Pulmonary artery endothelial cell (primary cell): ENCODE data around the gene CCT3. TPM values are rescaled to one million over a fixed set of nuclear protein-coding genes. Genes with fewer than 3 reads are reported as not detected.
"Not testable (repeated sequence)": the region's sequence is repeated elsewhere in the genome, so short reads cannot be mapped to it uniquely, and the experiment has no call there.

Source experiments
- DNase-seq: peaks from one replicate; pipeline ENCODE4 v3.0.0-alpha.2; 2011; ENCODE audit warnings: low read depth, low spot score
- total RNA-seq: library from RNA; depleted of rRNA; stranded (reverse); fragments of >200 nt; gene quantifications from 2 replicates; pipeline ENCODE4 v1.2.3, GENCODE V29; 2014

The CCT3 gene
- 627 and 951 TPM in 2 replicates for total RNA-seq

DNA sequence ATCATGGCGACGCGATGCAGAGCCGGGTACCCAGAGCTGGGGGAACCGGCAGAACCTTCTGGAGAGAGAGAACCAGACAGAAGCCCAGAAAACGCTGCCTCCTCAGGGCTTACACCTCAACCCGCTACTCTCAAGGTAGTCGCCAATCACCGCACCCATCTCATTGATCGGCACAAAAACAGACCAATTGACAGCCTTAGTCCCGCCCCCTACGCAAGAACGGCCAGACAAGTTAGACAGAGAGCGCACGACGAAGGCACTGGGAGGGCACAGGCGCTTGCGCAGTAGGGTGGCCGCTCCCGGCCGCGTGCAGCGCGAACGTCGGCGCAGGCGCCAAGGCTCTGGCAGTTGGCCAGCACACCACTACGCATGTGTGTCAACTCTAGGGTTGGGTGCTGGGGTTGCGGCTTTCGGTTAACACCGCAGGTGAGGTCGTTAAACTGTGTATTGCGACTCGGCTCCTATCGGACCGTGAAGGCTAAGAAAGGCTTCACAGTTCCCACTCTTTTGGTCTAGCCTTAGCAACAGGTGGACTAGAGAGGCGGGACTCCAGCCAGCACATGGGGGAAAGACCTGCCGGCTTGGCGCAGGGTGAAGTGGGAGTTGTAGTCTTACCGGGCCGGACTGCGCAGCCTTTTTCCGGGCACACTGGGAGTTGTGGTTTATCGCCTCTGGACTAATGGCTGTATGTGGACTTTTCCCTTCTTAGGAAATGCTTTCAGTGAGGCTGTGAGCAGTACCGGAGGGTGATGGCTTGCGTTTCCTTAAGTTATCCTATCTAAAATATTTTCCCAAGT lies at the start of gene CCT3, which contains the start of gene TSACC:
Gene CCT3, minus strand, starts transcription at position 113 of the 797 bp plus-strand sequence. Its CDS starts 108 bp downstream, at position 5.
Gene TSACC, plus strand, starts transcription at position 347 of the 797 bp plus-strand sequence. CDS start 1,232 bp downstream, outside the sequence.
- peak; percentile 99 for DNase-seq

DNA sequence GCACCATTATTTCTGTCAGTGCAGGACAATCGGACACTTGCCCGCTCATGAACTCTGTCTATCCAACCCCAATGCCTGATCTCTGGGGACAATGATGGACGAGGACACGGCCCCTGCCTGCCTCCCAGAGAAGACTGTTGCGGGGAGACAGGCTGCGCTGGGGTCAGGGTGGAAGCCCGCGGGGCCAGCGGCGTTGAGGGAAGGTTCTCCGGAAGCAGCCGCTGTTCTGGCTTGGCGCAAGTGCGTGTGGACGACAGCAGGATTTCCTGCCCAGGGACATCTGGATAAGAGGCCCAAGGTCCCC lies 49.7 kb upstream of the CCT3 start:
- DNase-seq, result no peak

- no peak for DNase-seq
Measured at GRCh38 chr1:156386949-156387869, 49.1 kb upstream of the CCT3 start.

- DNase-seq, result no peak
Measured at GRCh38 chr1:156386134-156386901, 48.2 kb upstream of the CCT3 start.

- DNase-seq, result peak; percentile 19
Measured at GRCh38 chr1:156385534-156386031, 47.5 kb upstream of the CCT3 start.

GRCh38 chr1:156384658-156385057 lies 46.6 kb upstream of the CCT3 start:
- DNase-seq, result no peak

- DNase-seq, result no peak
Measured at GRCh38 chr1:156384007-156384406, 45.9 kb upstream of the CCT3 start.

DNA sequence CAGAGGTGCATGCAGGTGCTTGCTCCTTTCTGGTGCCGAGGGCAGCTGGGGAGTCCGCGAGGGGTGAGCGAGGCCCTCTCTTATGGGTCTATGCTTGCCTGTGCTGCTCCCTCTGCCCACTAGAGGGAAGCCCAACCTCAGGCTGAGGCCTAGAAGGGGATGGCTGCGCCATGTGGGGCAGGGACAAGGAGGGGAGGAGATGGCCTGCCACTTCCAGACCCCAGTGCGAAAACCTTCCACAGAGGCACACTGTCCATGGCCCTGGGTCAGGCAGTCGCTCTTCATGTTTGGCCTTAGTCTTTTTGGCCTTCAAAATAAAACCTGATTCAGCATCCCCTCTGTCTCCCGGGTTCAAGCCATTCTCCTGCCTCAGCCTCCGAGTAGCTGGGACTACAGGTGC lies 44.9 kb upstream of the CCT3 start:
- no peak for DNase-seq

DNA sequence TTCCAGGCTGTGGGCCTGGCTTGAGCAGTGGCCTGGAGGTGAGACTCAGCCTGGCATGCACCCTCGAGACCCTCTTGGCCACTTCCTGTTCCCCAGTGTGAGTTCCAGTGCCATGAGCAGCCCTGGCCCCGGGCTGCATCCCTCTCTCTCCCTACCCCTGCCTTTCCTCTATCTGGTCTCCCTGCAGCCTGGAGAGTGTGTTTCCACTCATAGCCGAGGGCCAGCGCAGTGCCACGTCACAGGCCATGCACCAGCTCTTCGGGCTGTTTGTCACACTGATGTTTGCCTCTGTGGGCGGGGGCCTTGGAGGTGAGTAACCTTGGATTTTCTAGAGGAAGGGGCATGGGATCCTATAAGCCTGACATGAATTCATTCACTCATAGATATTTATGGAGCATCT lies 44.5 kb upstream of the CCT3 start:
- no peak for DNase-seq

GRCh38 chr1:156379420-156380165 lies 41.5 kb upstream of the CCT3 start:
- DNase-seq, result no peak

DNA sequence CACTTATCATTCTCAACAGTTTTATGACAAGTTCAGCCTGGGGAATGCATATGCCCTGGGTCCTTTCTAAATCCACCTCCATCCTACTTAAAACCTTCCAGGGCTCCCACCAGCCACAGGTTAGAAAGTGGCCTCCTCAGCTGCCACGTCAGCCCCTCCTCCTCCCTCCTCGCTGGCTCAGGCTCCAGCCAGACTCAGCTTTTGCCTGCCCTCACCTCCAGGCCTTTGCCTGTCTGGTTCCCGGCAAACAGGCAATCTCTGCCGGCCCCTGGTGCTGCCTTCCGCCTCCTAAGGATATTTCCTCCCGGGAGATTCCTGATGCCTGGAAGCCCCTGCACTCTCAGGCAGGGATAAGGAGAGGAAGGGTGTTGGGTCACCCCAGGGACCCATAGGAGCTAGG lies 40.5 kb upstream of the CCT3 start:
- DNase-seq, result no peak

DNA sequence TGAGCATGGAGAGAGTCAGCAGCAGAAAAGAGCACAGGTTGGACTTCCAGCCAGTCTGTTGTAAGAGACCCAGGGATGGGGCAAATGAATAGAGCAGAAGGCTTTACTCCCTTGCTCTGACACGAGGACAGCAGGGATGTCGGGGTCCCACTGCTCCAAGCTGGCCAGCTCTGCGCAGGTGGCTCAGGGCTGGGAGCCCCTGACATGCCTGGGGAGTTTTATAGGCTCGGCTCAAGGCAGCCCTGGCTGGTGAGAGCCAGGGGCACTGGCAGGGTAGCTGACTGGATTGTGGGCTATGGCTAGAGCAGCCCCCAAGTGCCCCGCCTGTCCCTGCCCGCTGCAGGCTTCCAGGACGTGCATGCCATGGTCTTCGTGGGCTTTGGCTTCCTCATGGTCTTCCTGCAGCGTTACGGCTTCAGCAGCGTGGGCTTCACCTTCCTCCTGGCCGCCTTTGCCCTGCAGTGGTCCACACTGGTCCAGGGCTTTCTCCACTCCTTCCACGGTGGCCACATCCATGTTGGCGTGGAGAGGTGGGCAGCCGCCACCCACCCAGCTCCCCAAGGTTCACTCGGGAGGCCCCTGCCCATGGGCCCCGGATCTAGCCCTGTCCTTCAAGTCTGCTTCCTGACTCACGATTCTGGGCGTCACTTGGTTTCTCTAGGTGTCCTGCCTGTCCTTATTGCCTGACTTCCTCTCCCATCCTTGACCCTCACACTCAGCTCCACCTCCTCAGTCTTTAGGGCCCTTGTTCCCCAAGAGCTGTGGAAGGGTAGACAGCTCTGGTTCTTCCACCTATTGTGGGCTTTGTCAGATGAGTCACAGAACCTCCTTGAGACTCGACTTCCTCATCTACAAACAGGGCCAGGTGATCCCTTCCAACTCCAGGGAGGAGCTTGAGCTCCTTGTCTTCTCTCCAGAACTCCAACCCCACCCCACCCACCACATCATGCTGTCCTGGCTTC lies 39.1 kb upstream of the CCT3 start:
- DNase-seq, result no peak

- DNase-seq, result no peak
Measured at GRCh38 chr1:156376146-156376545, 38.1 kb upstream of the CCT3 start.

DNA sequence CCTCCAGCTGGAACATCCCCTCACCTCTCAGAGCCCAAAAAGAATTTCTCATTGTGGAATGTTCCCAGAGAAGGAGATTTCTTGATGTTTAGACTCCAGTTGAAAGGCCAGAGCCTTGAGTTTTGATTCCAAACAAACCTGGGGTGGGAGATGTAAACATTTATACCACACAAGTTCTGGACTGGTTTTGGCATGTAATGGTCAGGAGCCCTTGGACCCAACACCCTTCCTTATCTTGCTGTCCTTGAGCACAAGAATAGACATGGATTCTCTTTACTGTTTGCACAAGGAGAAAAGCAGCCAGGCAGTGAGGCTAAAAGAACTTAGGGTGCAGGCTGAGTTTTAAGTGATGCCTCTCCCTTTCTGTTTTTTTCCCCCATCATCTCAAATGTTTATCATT lies 35.5 kb upstream of the CCT3 start:
- DNase-seq, result no peak

DNA sequence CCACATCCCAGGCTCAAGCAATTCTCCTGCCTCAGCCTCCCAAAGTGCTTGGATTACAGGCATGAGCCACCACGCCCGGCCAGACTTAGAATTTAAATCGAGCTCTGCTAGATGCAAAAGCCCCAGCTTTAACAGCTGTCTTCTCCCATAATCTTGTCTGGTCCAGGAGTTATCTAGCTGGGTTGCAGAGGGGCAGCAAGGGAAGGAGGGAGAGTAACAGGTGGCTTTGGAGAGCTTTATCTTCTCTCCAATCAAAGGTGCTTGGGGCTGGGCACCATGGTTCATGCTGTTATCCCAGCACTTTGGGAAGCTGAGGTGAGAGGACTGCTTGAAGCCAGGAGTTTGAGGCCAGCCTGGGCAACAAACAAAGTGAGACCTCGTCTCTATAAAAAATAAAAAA lies 34.8 kb upstream of the CCT3 start:
- no peak for DNase-seq

DNA sequence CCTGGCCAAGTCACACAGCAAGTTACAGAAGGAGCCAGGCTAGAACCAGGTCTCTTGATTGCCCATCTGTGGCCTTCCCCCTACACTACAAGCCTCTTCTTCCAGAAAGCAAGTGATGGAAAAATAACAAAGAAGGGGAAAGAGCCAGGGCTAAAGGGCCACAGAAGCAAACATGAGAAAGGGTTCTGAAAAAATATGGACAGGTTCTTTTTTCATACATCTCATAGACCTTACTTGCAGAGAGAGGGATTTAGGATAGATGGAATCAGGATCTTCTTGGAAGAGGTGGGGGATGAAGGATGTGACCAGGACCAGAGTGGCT lies 34.1 kb upstream of the CCT3 start:
- no peak for DNase-seq

- DNase-seq, result no peak
Measured at GRCh38 chr1:156371553-156372264, 33.6 kb upstream of the CCT3 start.

DNA sequence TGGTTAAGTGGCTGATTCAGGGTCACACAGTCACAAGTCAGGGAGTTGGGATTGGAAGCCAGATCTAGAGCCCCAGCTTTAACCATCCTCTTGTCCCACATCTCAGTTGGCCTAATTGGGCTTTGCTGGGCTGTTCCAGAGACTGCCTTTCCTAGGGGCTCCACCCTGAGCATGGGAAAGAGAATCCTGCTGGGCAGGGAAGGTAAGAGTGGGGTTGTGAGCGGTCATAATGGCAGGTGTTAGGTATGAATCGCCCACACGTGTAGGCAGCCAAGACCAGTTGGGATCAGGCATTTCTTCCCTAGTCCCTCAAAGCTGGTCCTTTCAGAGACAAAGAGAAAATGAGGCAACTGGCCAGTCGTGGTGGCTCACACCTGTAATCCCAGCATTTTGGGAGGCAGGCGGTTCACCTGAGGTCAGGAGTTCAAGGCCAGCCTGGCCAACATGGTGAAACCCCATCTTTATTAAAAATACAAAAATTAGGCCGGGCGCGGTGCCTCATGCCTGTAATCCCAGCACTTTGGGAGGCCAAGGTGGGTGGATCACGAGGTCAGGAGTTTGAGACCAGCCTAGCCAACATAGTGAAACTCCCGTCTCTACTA lies 31.7 kb upstream of the CCT3 start:
- not testable (repeated sequence) for DNase-seq
